ENCODE results near the gene IL12RB1. TPM values are rescaled to one million over a fixed set of nuclear protein-coding genes. Genes with fewer than 3 reads are reported as not detected.

IL12RB1 gene
- total RNA-seq, 2 experiments from 2014 or later = 66.1 to 70.6 TPM

- DNase-seq = no peak
Measured at GRCh38 chr19:18009412-18010066, 77.2 kb downstream of the IL12RB1 start.

More at GRCh38 chr19:18009412-18010066, 77.2 kb downstream of the IL12RB1 start:
- H3K27ac Mint-ChIP-seq = no peak overlapping the region
- peaks cover 44% of the 10 kb centered on the region for H3K36me3 Mint-ChIP-seq (ENCODE audit: low read depth)
- CTCF ChIA-PET = interaction anchor here (1.9 to 4.2 kb wide), 2 partner anchors 35 to 49 kb away, joined by 8 to 51 read pairs; no protein-coding TSS in a partner anchor
- no peaks in the 10 kb centered on the region for H3K27me3 Mint-ChIP-seq
- POLR2A ChIA-PET = interaction anchor here (0.8 to 1.4 kb wide), 4 partner anchors 8 to 46 kb away, joined by 3 to 4 read pairs (median 4); no protein-coding TSS in a partner anchor
- H3K4me1 Mint-ChIP-seq = peaks cover 49% of the 10 kb centered on the region
- H3K9me3 Mint-ChIP-seq = no peaks in the 10 kb centered on the region
- H3K4me3 Mint-ChIP-seq = peak overlapping the region; percentile 66

Other genes with a start within 250 kb of the IL12RB1 start
- 100 to 1,000 TPM; 233 to 237 TPM for gene JAK3, start 239.0 kb downstream of the IL12RB1 start, total RNA-seq
- 1,000 to 10,000 TPM; 2,013 to 2,059 TPM for gene RPL18A, start 227.0 kb downstream of the IL12RB1 start, total RNA-seq
- 1 to 10 TPM; 1.7 to 2.0 TPM for gene SLC5A5, start 215.0 kb downstream of the IL12RB1 start, total RNA-seq
- 10 to 100 TPM; 59.3 to 60.8 TPM for gene CCDC124, start 153.9 kb downstream of the IL12RB1 start, total RNA-seq
- gene KCNN1, start 119.8 kb downstream of the IL12RB1 start, total RNA-seq = not detected
- gene ARRDC2, start 78.8 kb downstream of the IL12RB1 start, total RNA-seq = 10 to 100 TPM; 60.7 to 62.0 TPM
- 10 to 100 TPM; 29.2 to 29.9 TPM for gene MAST3, start 10.8 kb upstream of the IL12RB1 start, total RNA-seq
- 10 to 100 TPM; 10.9 to 11.3 TPM for gene PIK3R2, start 66.2 kb upstream of the IL12RB1 start, total RNA-seq
- gene IFI30, start 86.9 kb upstream of the IL12RB1 start, total RNA-seq = 10 to 100 TPM; 48.0 to 55.6 TPM
- gene MPV17L2, start 106.3 kb upstream of the IL12RB1 start, total RNA-seq = 1 to 10 TPM; 6.2 to 6.3 TPM
- 1 to 10 TPM; 3.7 to 5.3 TPM for gene RAB3A, start 117.1 kb upstream of the IL12RB1 start, total RNA-seq
- under 1 TPM; 0.13 to 0.18 TPM for gene PDE4C, start 139.5 kb upstream of the IL12RB1 start, total RNA-seq
- gene IQCN, start 187.5 kb upstream of the IL12RB1 start, total RNA-seq = 1 to 10 TPM; 1.6 to 1.7 TPM
- 100 to 1,000 TPM; 390 to 402 TPM for gene JUND, start 194.7 kb upstream of the IL12RB1 start, total RNA-seq
- 100 to 1,000 TPM; 180 to 186 TPM for gene LSM4, start 236.1 kb upstream of the IL12RB1 start, total RNA-seq

Data from activated CD4-positive, alpha-beta memory T cell treated with anti-CD3 and anti-CD28 coated beads, Interleukin-2, amount 10 ng/mL, durations not matched to agents 7 days and 5 days (primary cell).